ENCODE measurements around the gene TMEM235. TPM values are rescaled to one million over a fixed set of nuclear protein-coding genes. Genes with fewer than 3 reads are reported as not detected.

The TMEM235 gene
- total RNA-seq (not detected), polyA plus RNA-seq (under 1 TPM in 1 of 2 donors, not detected in 1; 0.02 TPM)

DNA sequence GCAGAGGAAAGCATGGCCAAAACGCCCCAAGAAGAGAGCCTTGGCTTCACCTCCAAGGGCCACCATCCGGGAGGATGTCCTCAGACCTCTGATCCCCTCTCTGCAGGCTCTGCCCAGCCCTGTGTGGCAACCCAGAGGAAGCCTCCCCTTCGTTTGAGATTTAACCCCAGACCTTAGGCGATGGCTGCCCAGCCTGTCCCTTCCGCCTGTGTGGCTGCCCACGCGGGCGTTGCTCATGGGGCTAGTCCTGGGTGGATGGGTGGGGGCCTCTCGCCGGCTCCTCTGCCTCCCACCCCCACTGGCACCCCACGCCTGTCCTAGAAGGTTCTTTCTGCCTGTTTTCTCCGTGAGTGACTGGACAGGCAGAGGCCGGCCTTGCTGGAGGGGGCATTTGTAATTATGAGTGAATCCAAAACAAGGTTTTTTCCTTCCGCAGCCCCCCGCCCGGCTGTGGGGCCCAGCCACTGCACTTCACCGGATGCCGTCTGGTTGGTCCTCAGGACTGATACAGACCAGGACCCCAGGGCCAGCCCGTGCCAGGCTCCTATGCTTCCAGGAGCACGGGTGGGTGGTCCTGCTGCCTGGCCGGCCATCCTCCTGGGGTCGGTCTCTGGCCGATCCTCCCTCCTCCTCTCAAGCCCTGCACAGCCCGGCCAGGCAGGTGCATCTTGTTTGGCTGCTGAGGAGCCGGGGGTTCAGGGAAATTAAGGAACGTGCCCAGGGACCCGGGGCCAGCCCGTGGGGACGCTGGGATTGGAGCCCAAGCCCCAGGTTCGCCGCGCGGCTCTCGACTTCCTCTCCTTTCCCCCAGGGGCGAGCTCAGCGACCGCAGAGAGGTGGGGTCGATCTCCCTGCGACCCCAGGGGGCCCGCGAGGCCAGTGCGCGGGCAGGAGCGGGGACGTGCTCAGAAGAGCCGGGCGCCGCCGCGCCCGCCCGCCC is at the start of gene TMEM235:
TMEM235 (plus strand) TSS at position 636 of the 940 bp plus-strand sequence. CDS start 393 bp downstream, outside the sequence.
- Histone ChIP-seq H3K4me3 (ENCODE audit: low read depth in 1 of 3, low read length in 3 of 3) (peak within 1 kb of the TSS in 1 of 3 donors; percentile 25), H3K36me3 (ENCODE audit: control insufficient read depth in 4 of 4, insufficient read depth in 3 of 4, low read depth in 1 of 4, low read length in 3 of 4) (no peaks in the 10 kb centered on the region), H3K27ac (ENCODE audit: low read depth in 1 of 2, low read length in 2 of 2) (no peak within 1 kb of the TSS), H3K4me1 (ENCODE audit: control insufficient read depth in 4 of 4, insufficient read depth in 4 of 4, low read length in 3 of 4) (peaks cover 0 to 3% (median 0%) of the 10 kb centered on the region in 4 donors), H3K27me3 (ENCODE audit: control insufficient read depth in 4 of 4, insufficient read depth in 4 of 4, low read length in 3 of 4) (peaks cover 0 to 5% (median 4%) of the 10 kb centered on the region in 4 donors), H3K9ac (ENCODE audit: low read depth in 1 of 2, low read length in 2 of 2) (no peak within 1 kb of the TSS), H3K9me3 (ENCODE audit: control insufficient read depth in 4 of 4, low read length in 3 of 4) (no peaks in the 10 kb centered on the region)
- TF ChIP-seq RAD21 (IDR thresholded peaks at IDR 0.05) (no peak), TAF1 (conservative IDR thresholded peaks at IDR 0.05) (no peak), FOXA2 (IDR thresholded peaks at IDR 0.05) (no peak), FOXA1 (IDR thresholded peaks at IDR 0.05) (no peak), SP1 (IDR thresholded peaks at IDR 0.05) (no peak), EGR1 (IDR thresholded peaks at IDR 0.05; ENCODE audit: low read depth in 2 of 2) (no peak), HNF4A (conservative IDR thresholded peaks at IDR 0.05) (no peak), JUND (IDR thresholded peaks at IDR 0.05) (no peak), RXRA (IDR thresholded peaks at IDR 0.05) (no peak), YY1 (IDR thresholded peaks at IDR 0.05) (no peak)
- TF ChIP-seq, protein P1, sequence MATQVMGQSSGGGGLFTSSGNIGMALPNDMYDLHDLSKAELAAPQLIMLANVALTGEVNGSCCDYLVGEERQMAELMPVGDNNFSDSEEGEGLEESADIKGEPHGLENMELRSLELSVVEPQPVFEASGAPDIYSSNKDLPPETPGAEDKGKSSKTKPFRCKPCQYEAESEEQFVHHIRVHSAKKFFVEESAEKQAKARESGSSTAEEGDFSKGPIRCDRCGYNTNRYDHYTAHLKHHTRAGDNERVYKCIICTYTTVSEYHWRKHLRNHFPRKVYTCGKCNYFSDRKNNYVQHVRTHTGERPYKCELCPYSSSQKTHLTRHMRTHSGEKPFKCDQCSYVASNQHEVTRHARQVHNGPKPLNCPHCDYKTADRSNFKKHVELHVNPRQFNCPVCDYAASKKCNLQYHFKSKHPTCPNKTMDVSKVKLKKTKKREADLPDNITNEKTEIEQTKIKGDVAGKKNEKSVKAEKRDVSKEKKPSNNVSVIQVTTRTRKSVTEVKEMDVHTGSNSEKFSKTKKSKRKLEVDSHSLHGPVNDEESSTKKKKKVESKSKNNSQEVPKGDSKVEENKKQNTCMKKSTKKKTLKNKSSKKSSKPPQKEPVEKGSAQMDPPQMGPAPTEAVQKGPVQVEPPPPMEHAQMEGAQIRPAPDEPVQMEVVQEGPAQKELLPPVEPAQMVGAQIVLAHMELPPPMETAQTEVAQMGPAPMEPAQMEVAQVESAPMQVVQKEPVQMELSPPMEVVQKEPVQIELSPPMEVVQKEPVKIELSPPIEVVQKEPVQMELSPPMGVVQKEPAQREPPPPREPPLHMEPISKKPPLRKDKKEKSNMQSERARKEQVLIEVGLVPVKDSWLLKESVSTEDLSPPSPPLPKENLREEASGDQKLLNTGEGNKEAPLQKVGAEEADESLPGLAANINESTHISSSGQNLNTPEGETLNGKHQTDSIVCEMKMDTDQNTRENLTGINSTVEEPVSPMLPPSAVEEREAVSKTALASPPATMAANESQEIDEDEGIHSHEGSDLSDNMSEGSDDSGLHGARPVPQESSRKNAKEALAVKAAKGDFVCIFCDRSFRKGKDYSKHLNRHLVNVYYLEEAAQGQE (IDR thresholded peaks at IDR 0.05) = no peak
- TF ChIP-seq, protein P2, sequence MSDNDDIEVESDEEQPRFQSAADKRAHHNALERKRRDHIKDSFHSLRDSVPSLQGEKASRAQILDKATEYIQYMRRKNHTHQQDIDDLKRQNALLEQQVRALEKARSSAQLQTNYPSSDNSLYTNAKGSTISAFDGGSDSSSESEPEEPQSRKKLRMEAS (IDR thresholded peaks at IDR 0.05) = no peak
- TF ChIP-seq, protein P3, sequence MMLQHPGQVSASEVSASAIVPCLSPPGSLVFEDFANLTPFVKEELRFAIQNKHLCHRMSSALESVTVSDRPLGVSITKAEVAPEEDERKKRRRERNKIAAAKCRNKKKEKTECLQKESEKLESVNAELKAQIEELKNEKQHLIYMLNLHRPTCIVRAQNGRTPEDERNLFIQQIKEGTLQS (IDR thresholded peaks at IDR 0.05) = no peak
- TF ChIP-seq, protein P4, sequence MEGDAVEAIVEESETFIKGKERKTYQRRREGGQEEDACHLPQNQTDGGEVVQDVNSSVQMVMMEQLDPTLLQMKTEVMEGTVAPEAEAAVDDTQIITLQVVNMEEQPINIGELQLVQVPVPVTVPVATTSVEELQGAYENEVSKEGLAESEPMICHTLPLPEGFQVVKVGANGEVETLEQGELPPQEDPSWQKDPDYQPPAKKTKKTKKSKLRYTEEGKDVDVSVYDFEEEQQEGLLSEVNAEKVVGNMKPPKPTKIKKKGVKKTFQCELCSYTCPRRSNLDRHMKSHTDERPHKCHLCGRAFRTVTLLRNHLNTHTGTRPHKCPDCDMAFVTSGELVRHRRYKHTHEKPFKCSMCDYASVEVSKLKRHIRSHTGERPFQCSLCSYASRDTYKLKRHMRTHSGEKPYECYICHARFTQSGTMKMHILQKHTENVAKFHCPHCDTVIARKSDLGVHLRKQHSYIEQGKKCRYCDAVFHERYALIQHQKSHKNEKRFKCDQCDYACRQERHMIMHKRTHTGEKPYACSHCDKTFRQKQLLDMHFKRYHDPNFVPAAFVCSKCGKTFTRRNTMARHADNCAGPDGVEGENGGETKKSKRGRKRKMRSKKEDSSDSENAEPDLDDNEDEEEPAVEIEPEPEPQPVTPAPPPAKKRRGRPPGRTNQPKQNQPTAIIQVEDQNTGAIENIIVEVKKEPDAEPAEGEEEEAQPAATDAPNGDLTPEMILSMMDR (IDR thresholded peaks at IDR 0.05; ENCODE audit: low read depth, low read length, missing input control) = no peak
- TF ChIP-seq, protein P5, sequence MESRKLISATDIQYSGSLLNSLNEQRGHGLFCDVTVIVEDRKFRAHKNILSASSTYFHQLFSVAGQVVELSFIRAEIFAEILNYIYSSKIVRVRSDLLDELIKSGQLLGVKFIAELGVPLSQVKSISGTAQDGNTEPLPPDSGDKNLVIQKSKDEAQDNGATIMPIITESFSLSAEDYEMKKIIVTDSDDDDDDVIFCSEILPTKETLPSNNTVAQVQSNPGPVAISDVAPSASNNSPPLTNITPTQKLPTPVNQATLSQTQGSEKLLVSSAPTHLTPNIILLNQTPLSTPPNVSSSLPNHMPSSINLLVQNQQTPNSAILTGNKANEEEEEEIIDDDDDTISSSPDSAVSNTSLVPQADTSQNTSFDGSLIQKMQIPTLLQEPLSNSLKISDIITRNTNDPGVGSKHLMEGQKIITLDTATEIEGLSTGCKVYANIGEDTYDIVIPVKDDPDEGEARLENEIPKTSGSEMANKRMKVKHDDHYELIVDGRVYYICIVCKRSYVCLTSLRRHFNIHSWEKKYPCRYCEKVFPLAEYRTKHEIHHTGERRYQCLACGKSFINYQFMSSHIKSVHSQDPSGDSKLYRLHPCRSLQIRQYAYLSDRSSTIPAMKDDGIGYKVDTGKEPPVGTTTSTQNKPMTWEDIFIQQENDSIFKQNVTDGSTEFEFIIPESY (IDR thresholded peaks at IDR 0.05) = no peak
- 28% methylated on average over 52 of the region's 52 CpGs for WGBS
- DNase-seq (ENCODE audit: low spot score) = no peak

All from liver (tissue), 9 donors.